ENCODE results near the gene INPP1. TPM values are rescaled to one million over a fixed set of nuclear protein-coding genes. Genes with fewer than 3 reads are reported as not detected.
A peak's percentile ranks its signal among the peaks of the same experiment; 100 is the strongest.

Gene INPP1
- total RNA-seq, 6 experiments from 2014 or later, result 13.9 to 22.0 (median 14.7) TPM

DNA sequence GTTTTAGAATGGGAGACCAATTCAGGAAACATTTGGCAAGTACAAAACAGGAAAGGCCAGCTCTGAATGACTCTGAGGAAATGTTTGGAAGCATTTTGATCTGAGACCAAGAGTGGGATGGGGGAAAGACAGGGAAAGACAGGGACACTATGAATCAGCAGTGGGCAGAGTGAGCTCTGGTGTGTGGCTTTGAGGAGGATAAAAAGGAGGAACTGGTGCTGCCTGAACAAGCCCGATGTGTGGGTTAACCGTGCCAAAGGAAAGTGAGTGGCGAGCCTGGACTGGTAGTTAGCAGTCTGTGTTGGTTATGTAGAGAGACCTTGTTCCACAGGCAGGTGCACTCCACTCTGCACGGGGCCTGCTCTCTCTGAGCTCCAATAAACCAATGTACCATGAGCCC, 70.0 kb downstream of the INPP1 start:
- Histone ChIP-seq H3K9me3 (no peaks in the 10 kb centered on the region), H3K36me3 (no peaks in the 10 kb centered on the region), H3K4me3 (no peak overlapping the region), H3K27ac (no peak overlapping the region), H3K4me1 (peaks cover 0 to 8% (median 0%) of the 10 kb centered on the region in 4 donors), H3K27me3 (no peaks in the 10 kb centered on the region)
- TF ChIP-seq CTCF (IDR thresholded peaks at IDR 0.05) (no peak), POLR2A (IDR thresholded peaks at IDR 0.05) (no peak)
- WGBS (ENCODE audit: insufficient coverage, low coverage, low lambda C conversion rate, missing lambda C conversion rate), result 73% methylated on average over 3 of the region's 4 CpGs
- DNase-seq (no peak), ATAC-seq (peak in 1 of 4 donors; percentile 16)
- intact Hi-C loops (cut with DNase I), result no loop called here

- Histone ChIP-seq H3K27ac (no peak overlapping the region), H3K27me3 (no peaks in the 10 kb centered on the region), H3K36me3 (no peaks in the 10 kb centered on the region), H3K4me1 (no peaks in the 10 kb centered on the region), H3K9me3 (no peaks in the 10 kb centered on the region), H3K4me3 (no peak overlapping the region)
- DNase-seq (no peak), ATAC-seq (no peak)
- TF ChIP-seq POLR2A (IDR thresholded peaks at IDR 0.05) (no peak), CTCF (IDR thresholded peaks at IDR 0.05) (no peak)
- intact Hi-C loops (cut with DNase I), result no loop called here
- 100% methylated on average over 2 of the region's 4 CpGs for WGBS (ENCODE audit: insufficient coverage, low coverage, low lambda C conversion rate, missing lambda C conversion rate)
Measured at GRCh38 chr2:190415251-190415650, 71.9 kb downstream of the INPP1 start.

GRCh38 chr2:190415794-190416775, 72.7 kb downstream of the INPP1 start:
- Histone ChIP-seq H3K27ac (no peak overlapping the region), H3K4me3 (no peak overlapping the region), H3K36me3 (no peaks in the 10 kb centered on the region), H3K27me3 (no peaks in the 10 kb centered on the region), H3K4me1 (no peaks in the 10 kb centered on the region), H3K9me3 (no peaks in the 10 kb centered on the region)
- 33% methylated on average over 2 of the region's 2 CpGs for WGBS (ENCODE audit: insufficient coverage, low coverage, low lambda C conversion rate, missing lambda C conversion rate)
- TF ChIP-seq CTCF (IDR thresholded peaks at IDR 0.05) (no peak), POLR2A (IDR thresholded peaks at IDR 0.05) (no peak)
- intact Hi-C loops (cut with DNase I), result no loop called here
- no peak for ATAC-seq
- no peak for DNase-seq

DNA sequence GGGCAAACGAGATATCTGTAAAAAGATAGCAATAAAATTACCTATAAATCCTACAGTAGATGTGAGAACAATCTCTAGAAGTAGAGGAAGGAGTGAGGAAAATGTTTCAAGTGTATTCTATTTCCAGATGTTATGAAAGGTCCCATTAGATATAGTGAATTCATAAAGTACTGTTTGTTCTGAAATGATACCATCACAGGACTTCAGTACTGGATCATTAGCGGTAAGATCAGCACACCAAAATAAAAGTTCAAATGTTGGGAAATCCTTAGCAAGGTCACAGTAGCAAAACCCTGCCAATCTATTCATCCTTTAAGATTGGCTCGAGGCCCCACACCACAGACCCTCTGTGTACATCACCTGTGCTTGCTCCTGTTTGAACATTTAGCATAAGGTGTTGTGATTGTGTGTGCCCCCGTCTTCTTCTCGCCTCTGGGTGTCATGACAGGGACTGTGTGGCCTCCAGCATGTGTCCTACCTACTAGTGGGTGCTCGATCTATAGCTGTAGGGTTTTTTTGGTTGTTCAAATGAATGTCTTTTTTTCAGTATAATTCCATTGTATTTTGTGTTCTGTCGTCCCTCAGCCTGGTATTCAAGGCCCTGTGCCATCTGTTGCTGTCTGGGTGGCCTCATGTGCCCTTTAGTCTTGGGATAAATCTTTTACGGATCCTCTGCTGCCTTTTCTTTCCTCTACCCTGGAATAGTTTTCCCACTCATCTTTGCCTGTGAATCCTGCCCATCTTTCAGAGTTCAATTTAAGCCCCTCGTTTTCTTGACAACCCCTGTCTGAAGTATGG, 73.9 kb downstream of the INPP1 start:
- H3K27ac ChIP-seq, result no peak overlapping the region
- 86% methylated on average over 9 of the region's 9 CpGs for WGBS (ENCODE audit: insufficient coverage, low coverage, low lambda C conversion rate, missing lambda C conversion rate)
- H3K4me1 ChIP-seq, result no peaks in the 10 kb centered on the region
- DNase-seq (no peak), ATAC-seq (peak in 1 of 4 donors; percentile 33)
- H3K36me3 ChIP-seq, result no peaks in the 10 kb centered on the region
- no peak overlapping the region for H3K4me3 ChIP-seq
- no peaks in the 10 kb centered on the region for H3K9me3 ChIP-seq
- no peaks in the 10 kb centered on the region for H3K27me3 ChIP-seq
- TF ChIP-seq POLR2A (IDR thresholded peaks at IDR 0.05), result no peak
- no peak for TF ChIP-seq CTCF (IDR thresholded peaks at IDR 0.05)
- intact Hi-C loops (cut with DNase I), result no loop called here

Measured in right lobe of liver (tissue), 6 donors.